Caki2 (cell line): ENCODE data around the gene WWC2. TPM values are rescaled to one million over a fixed set of nuclear protein-coding genes. Genes with fewer than 3 reads are reported as not detected.

Experiments
- DNase-seq: peaks from one replicate; pipeline ENCODE4 v3.0.0-alpha.2; 2015; ENCODE audit warnings: low read depth
- in situ Hi-C: cut with HindIII; loops from 2 replicates; pipeline ENCODE4 v1.10.0; 2016; ENCODE audit warnings: low sequenced_read_pairs, low pct_unique_long_range_greater_than_20kb, mixed read lengths
- total RNA-seq: library from RNA; depleted of rRNA; stranded (reverse); fragments of >200 nt; shearing (Covaris generic); gene quantifications from 2 replicates; pipeline ENCODE4 v1.2.3, GENCODE V29; 2014; ENCODE audit warnings: low replicate concordance

Gene WWC2
- total RNA-seq, 1 experiment from 2014 or later = 8.3 TPM

DNA sequence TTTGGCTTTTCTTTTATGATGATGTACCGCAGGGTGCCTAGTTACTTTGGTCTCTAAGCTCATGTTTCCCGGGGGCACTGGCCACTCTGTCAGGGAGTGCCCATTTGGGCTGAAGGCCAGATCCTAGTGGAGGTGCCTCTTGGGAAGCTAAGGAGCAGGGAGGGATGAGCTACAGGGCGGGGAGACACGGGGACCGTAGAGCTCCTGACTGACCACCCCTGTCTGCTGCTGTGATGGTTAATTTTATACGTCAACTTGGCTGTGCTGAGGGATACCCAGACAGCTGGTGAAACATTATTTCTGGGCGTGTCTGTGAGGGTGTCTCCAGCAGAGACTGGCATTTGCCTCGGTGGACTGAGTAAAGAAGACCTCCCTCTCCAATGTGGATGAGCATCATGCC is 248.1 kb downstream of the WWC2 start:
- DNase-seq = no peak
- in situ Hi-C loops = no loop called here

DNA sequence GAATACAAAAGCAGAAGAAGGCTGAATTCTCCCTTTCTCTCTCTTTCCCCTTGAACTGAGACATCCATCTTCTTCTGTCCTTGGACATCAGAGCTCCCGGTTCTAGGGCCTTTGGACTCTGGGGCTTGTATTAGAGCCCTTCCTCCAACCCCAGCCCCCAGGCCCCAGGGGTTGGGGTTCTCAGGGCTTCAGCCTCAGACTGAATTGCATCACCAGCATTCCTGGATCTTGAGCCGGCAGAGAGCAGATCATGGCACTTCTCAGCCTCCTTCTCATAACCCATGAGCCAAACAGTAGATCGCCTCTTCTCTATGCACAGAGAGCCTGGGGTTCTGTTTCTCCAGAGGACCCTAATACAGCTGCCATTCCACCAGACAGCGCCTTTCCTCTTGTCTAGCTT is 248.5 kb downstream of the WWC2 start:
- no peak for DNase-seq
- in situ Hi-C loops = no loop called here

DNA sequence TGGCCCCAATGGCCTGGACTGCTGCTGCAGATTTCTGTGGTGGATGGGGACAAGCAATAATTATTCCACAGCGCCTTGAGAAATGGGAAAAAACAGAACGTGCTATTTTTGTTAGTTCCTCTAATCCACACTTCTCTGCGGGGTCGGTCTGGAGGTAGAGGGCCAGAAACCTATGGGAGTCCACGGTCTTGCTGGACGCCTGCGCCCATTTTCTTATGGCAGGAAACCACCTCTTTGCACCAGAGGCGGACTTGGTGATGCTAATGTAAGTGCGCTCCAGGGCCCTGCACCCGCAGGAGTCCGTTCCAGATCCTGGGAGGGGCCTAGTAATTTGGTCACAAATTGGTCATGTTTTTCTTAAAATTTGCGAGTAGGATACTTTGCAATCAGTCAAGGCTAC is 249.1 kb downstream of the WWC2 start:
- DNase-seq = no peak
- in situ Hi-C loops = no loop called here

DNA sequence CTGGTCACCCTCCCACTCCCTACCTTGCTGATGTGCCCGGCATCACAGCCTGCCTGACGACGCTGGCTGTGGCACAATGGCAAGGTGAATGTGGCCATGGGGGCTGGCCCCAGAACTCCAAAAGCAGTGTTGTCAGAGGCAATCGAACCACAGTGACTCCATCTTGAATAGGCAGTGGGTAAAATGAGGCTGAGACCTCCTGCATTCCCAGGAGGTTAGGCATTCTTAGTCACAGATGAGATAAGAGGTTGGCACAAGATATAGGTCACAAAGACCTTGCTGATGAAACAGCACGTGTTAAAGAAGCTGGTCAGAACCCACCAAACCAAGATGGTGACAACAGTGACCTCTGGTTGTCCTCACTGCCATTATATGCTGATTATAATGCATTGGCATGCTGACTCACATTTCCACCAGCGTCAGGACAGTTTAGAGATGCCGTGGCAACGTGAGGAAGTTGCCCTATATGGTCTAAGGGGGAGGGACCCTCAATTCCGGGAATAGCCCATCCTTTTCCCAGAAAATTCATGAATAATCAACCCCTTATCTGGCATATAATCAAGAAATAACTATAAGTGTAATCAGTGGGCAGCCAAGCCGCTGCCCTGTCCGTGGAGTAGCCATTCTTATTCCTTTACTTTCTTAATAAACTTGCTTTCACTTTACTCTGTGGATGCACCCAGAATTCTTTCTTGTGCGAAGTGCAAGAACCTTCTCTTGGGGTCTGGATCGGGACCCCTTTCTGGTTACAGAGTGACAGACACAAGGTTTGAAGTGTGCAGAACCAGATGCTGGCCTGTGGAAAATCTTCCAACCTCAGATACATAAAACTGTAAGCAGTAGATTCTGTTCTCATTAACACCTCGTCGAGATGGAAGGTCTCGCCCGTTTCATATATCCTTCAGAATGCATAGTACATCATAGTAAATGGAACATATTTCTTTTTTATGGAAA is 249.9 kb downstream of the WWC2 start:
- peak; percentile 62 for DNase-seq
- in situ Hi-C loops = no loop called here

DNA sequence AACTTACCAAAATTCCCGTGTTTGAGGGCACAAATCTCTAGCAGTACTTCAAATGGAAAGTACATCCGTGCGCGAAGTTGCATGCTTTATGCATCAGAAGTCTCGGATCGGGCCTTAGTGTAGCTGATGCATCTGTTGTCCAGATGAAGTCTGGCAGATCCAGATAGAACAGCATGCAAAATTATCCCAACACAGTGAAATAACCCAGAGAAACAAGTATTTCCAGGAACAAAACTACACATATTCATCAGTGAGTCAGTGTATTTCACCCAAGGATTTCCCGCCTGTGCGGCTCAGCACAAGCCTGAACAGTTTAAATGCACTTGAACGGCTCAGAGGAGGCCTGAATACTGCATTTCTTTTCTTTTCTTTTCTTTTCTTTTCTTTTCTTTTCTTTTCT is 250.6 kb downstream of the WWC2 start:
- in situ Hi-C loops = no loop called here
- no peak for DNase-seq

DNA sequence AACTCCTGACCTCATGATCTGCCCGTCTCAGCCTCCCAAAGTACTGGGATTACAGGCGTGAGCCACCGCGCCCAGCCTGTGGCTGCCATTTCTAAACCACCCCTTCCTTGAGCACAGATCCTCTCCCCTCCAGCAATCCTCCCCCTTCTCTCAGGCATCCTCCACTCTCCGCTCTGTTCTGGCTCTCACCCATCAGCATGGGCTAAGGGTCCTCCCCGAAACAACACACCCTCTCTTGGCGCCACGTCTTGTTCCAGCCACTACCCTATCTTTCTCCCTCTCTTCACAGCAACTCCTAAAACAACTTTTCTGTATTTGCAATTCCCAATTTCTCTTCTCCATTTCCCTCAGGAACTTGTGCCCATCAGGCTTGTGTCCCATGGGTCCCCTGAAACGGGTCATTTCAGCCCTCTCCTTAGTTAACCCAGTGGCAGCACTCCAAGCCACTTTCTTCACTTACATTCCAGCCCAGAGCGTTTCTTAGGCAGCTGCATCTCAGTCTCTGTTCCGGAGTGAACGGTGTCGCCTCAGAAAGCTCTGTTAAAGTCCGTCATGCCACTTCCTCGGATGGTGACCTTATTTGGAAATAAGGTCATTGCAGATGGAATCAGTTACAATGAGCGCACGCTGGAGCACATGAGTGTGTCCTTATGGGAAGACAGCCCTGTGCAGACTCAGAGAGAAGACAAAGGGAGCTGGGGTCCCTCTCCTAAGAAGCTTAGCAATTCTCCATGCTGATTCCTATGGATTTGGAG is 251.4 kb downstream of the WWC2 start:
- in situ Hi-C loops = no loop called here
- DNase-seq = no peak

DNA sequence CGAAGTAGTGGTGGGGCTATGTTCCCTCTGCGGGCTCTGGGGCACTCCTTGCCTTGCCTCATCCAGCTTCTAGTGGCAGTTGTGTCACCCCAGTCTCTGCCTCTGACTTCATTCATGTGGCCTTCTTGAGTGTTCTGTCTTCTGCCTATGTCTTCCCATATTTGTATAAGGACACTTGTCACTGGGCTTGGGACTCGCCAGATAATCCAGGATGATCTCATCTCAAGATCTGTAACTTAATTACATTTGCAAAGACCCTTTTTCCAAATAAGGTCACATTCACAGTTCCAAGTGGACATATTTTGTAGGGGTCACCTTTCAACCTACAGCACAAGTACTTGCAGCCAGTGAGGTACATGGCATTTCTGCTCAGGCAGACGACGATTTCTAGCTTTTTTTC is 253.5 kb downstream of the WWC2 start:
- in situ Hi-C loops = no loop called here
- no peak for DNase-seq

DNA sequence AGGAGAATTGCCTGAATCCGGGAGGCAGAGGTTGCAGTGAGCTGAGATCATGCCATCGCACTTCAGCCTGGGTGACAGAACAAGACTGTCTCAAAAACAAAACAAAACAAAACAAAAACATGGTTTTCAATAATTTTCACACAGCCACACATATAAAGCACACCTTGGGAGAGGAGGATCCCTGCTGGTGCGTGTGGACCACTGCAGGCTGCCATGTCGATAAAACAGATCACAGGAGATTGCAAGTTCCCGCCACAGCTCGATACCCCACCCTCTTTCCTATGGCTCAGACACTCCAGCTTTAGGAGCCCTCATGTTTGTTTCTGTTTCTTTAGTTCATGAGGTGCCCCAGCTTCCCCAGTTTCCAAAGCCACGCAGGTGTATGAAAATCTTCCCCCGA is 254.5 kb downstream of the WWC2 start:
- in situ Hi-C loops = no loop called here
- DNase-seq = no peak

DNA sequence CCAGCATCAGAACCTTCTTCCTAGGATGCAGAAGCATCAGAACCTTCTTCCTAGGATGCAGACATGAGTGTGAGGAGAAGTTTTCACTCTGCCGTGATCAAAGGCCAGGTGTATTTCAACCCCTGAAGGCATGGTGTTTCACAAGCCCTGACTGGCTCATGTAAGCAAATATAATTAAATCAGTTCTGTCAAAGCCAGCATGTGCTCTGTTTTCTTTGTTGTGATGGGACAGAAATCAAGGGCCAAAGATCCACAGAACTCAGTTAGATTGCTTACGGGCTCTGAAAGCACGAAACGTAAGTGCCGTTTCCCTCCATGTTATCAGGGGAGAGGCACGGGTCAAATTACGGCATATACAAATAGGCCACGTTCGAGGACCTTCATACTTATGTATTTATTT is 255.2 kb downstream of the WWC2 start:
- no peak for DNase-seq
- in situ Hi-C loops = no loop called here

DNA sequence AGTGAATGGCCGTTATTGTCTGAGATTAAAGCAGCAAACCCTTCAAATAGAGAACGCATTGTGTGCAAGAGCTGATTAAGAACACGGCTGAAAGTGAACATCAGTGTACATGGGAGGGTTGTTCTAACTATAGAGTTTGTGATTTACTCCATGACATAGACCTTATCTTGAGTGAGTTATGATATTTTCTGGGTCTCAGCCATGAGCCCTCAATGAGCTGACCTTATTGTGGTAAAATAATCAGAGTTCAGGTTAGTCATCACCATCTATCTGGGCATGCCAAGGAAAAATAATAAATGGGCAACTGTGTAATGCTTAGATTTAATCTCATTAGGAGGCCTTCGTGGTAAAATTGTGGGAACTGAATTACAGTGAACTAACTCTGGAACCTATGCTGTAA is 256.3 kb downstream of the WWC2 start:
- in situ Hi-C loops = no loop called here
- DNase-seq = peak; percentile 37

DNA sequence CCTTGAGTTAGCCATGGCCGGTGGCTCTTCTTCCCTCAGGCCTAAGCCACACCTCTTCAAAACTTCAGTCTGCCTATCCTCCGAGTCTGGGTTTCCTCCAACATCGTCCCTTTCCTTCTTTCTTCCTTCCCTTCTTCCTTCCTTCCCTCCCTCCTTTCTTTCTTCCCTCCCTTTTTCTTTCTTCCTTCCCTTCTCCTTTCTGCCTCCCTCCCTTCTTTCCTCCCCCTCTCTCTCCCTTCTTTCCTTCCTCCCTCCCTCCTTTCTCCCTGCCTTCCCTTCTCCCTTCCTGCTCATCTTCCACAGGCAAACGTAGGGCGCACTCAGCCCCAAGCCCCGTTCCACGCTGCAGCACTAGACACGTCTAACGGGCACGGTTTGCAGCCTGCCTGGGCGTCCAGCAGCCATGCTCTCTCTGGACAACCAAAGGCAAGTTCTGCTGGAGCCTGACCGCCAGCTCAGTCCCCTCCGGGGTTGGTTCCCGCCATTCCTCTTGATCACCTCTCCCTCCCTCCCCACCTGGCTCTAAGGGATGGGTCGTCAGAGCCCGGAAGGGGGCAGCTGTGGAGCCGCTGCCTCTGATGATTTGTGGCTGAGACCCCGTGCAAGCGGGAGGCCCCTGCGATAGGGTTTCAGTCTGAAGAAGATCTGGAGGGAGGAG is 257.2 kb downstream of the WWC2 start:
- in situ Hi-C loops = no loop called here
- DNase-seq = no peak

DNA sequence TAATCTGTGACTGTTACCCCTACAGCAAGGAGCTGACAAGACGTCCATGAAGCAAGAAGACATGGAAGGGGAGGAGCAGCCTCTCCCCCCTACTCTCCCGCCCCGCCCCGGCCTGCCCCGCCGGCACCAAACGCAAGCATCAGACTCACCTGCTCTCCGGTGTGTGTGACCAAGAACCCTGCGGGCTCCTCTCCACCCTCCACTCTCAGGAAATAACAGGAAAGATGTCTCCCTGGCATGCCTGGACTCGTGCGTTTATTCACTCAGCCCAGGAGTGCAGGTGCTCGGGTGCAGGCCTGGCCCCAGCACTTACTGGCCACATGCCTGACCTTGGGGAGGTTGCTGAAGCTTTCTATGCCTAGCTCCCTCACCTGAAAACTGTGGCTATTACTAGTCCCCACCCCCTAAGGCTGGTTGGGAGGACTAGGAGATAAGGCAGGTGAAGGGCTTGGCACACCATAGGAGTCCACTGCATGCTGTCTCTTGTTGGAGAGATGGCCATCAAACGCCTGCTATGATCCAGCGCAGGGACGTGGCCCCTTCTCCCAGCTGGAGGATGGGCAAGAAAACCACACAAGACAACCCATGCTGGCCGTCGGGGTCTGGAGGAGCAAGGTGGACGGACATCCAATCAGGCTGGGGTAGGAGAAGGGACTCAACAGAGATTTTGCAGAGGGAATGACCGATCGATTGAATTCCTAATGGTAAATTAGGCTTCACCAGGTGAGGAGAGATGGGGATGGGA is 258.0 kb downstream of the WWC2 start:
- no peak for DNase-seq
- in situ Hi-C loops = no loop called here

DNA sequence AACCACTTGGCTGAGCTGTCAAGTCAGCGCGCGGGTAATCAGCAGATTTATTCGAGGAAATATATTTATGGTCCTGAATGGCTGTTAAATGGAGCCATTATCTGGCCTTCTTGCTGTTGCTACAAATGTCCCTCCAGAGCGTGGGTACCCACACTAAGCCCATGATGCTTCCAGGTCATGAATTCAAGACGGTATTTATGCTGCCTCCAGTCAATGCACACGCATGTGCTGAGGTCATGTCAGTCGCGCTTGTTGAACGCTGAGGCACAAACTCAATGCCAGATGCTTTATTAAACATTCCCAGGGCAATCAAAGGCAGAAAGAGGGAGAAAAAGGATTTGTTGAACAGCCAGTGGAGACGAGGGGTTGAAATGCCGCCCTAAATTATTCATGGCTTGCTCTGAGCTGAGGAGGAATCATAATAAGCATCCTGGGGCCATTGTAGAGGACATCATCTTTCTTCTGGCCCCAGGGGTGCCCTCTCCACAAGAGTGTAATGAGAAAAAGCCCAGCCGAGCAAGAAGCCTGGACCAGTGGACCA is 259.2 kb downstream of the WWC2 start:
- DNase-seq = no peak
- in situ Hi-C loops = no loop called here

DNA sequence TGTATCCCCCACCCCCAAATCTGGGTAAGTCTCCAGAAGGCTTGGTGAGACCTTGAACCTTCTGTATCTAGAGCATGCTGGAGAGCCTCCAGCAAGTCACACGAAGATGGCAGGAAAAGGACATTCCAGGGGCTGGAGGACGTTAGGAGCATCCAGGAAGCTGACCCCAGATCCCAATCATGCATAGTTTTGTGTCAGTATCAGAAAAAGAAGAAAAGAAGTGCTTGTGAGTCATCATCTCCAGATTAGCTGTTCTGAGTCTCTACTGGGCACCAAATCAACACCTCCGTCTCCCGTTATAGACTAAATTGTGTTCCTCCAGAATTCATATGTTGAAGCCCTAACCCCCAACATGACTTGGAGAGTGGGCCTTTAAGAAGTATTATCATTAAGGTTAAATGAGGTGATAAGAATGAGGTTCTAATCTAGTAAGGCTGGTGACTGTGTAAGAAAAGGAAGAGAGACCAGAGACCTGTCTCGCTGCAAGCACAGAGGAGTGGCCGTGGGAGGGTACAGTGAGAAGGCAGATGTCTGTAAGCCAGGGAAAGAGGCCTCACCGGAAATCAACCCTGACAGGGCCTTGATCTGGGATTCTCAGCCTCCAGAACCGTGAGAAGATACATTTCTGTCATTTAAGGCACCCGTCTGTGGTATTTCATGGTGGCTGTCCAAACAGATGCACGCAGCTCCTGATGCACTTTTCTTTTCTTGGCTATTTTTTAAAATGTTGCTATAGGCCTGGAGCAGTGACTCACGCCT is 261.3 kb downstream of the WWC2 start:
- in situ Hi-C loops = no loop called here
- no peak for DNase-seq

DNA sequence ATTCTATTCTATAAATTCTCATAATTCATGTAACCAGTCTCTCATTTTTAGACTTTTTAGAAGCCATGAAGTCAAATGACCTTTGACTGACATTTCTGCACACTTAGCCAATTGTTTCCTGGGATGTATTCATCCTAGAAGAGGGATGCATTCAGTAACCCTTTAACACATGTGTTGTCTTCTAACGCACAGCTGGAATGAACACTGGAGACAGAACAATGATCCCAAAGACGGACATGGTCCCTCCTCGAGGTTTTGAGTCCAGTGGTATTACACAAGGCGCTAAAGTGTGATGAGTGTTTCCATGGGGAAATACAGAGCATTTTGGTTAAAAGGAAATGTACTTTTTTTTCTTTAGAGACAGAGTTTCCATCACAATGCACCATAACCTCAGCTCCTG is 263.0 kb downstream of the WWC2 start:
- in situ Hi-C loops = no loop called here
- no peak for DNase-seq

DNA sequence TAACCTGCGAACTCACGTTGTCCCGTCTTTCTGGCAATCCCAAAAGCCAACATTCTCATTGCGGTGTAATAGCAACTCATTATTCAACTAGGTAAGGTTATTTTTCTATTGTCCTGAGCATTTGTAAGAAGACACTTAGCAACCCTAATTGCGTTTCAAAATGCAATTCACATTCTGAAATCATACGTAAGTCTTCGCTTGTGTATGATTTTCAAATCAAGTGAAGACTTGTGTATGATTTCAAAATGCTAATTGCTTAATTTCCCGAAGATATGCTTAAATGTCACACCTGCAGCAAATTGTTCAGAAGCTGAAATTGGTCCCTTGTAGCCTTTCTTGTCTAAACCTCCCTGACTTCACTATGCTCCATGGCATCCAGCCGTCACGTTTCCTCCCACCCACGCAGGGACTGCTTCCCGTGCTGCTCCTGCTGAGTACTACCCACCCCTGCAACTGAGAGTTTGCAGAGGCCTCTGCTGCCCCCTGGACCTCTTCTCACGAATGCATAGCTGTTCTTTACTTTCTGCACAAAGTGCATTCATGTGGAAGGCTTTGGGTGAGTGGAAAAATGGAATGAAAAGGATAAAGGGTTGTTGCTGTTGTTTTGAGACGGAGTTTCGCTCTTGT is 264.0 kb downstream of the WWC2 start:
- in situ Hi-C loops = no loop called here
- DNase-seq = no peak

DNA sequence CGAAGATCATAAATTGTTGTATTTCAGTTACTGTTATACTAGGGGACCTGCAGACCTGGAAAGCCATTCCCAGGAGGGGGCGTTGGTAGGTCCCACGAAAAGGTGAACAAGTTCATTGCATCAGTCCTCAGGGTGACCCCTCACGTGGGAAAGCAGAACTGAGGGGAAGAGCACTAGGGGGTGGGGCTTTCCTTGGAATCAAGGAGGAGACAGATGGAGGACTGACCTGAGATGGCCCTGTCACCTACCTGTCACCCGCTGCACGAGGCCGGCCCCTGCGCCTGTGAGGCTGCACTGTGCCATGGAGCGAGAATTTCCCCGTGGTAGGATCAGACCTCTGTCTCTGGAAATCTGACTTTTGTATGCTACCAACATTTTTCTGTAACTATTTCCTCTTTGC is 265.0 kb downstream of the WWC2 start:
- in situ Hi-C loops = no loop called here
- DNase-seq = no peak
